ENCODE data around the gene FAM219A. TPM values are rescaled to one million over a fixed set of nuclear protein-coding genes. Genes with fewer than 3 reads are reported as not detected.
A peak's percentile ranks its signal among the peaks of the same experiment; 100 is the strongest.

The FAM219A gene
- 20.3 and 22.7 TPM in 2 replicates for total RNA-seq (2014; rRNA removed; shearing (Covaris generic))

GRCh38 chr9:34458013-34458958, at the start of gene FAM219A, which contains the start of gene DNAI1:
FAM219A (minus strand) TSS chr9:34458570; CDS start chr9:34458263, 307 bp downstream.
DNAI1 (plus strand) TSS chr9:34458805; CDS start chr9:34459006, 201 bp downstream.
- H3K27me3 ChIP-seq (ENCODE audit: control insufficient read depth, insufficient read depth, low read length): peaks cover 4% of the 10 kb centered on the region
- H3K4me3 ChIP-seq (ENCODE audit: insufficient read depth, low read depth, low read length): peak within 1 kb of the TSS; percentile 81
- peak; percentile 98 for DNase-seq
- no peaks in the 10 kb centered on the region for H3K36me3 ChIP-seq (replicated peaks; ENCODE audit: control insufficient read depth, insufficient read depth, low read length)

- no peaks in the 10 kb centered on the region for H3K36me3 ChIP-seq (replicated peaks; ENCODE audit: control insufficient read depth, insufficient read depth, low read length)
- no peaks in the 10 kb centered on the region; the same call in 1 of the 2 replicates for H3K27me3 ChIP-seq (ENCODE audit: control insufficient read depth, insufficient read depth, low read length)
- no peak for DNase-seq
- no peak overlapping the region for H3K4me3 ChIP-seq (ENCODE audit: insufficient read depth, low read depth, low read length)
Observed at GRCh38 chr9:34507966-34508365, 49.6 kb upstream of the FAM219A start.

GRCh38 chr9:34507556-34507955, 49.2 kb upstream of the FAM219A start:
- H3K4me3 ChIP-seq (ENCODE audit: insufficient read depth, low read depth, low read length): no peak overlapping the region
- no peaks in the 10 kb centered on the region; the same call in 1 of the 2 replicates for H3K27me3 ChIP-seq (ENCODE audit: control insufficient read depth, insufficient read depth, low read length)
- DNase-seq: no peak
- H3K36me3 ChIP-seq (replicated peaks; ENCODE audit: control insufficient read depth, insufficient read depth, low read length): no peaks in the 10 kb centered on the region

GRCh38 chr9:34506623-34507022, 48.3 kb upstream of the FAM219A start:
- H3K36me3 ChIP-seq (replicated peaks; ENCODE audit: control insufficient read depth, insufficient read depth, low read length): no peaks in the 10 kb centered on the region
- H3K4me3 ChIP-seq (ENCODE audit: insufficient read depth, low read depth, low read length): no peak overlapping the region
- H3K27me3 ChIP-seq (ENCODE audit: control insufficient read depth, insufficient read depth, low read length): no peaks in the 10 kb centered on the region; the same call in 1 of the 2 replicates
- DNase-seq: no peak

- no peaks in the 10 kb centered on the region for H3K36me3 ChIP-seq (replicated peaks; ENCODE audit: control insufficient read depth, insufficient read depth, low read length)
- DNase-seq: no peak
- no peak overlapping the region for H3K4me3 ChIP-seq (ENCODE audit: insufficient read depth, low read depth, low read length)
- H3K27me3 ChIP-seq (ENCODE audit: control insufficient read depth, insufficient read depth, low read length): no peaks in the 10 kb centered on the region; the same call in 1 of the 2 replicates
Observed at GRCh38 chr9:34505370-34506120, 47.2 kb upstream of the FAM219A start.

GRCh38 chr9:34503406-34503805, 45.0 kb upstream of the FAM219A start:
- H3K4me3 ChIP-seq (ENCODE audit: insufficient read depth, low read depth, low read length): no peak overlapping the region
- no peak for DNase-seq
- H3K36me3 ChIP-seq (replicated peaks; ENCODE audit: control insufficient read depth, insufficient read depth, low read length): no peaks in the 10 kb centered on the region
- no peaks in the 10 kb centered on the region; the same call in 1 of the 2 replicates for H3K27me3 ChIP-seq (ENCODE audit: control insufficient read depth, insufficient read depth, low read length)

GRCh38 chr9:34502891-34503290, 44.5 kb upstream of the FAM219A start:
- H3K4me3 ChIP-seq (ENCODE audit: insufficient read depth, low read depth, low read length): no peak overlapping the region
- no peaks in the 10 kb centered on the region for H3K36me3 ChIP-seq (replicated peaks; ENCODE audit: control insufficient read depth, insufficient read depth, low read length)
- no peaks in the 10 kb centered on the region; the same call in 1 of the 2 replicates for H3K27me3 ChIP-seq (ENCODE audit: control insufficient read depth, insufficient read depth, low read length)
- no peak for DNase-seq

GRCh38 chr9:34502471-34502870, 44.1 kb upstream of the FAM219A start:
- no peaks in the 10 kb centered on the region for H3K36me3 ChIP-seq (replicated peaks; ENCODE audit: control insufficient read depth, insufficient read depth, low read length)
- H3K27me3 ChIP-seq (ENCODE audit: control insufficient read depth, insufficient read depth, low read length): no peaks in the 10 kb centered on the region; the same call in 1 of the 2 replicates
- no peak for DNase-seq
- no peak overlapping the region for H3K4me3 ChIP-seq (ENCODE audit: insufficient read depth, low read depth, low read length)

- DNase-seq: peak; percentile 78
Observed at GRCh38 chr9:34501889-34502425, 43.6 kb upstream of the FAM219A start.

GRCh38 chr9:34501372-34501771, 43.0 kb upstream of the FAM219A start:
- no peaks in the 10 kb centered on the region; the same call in 1 of the 2 replicates for H3K27me3 ChIP-seq (ENCODE audit: control insufficient read depth, insufficient read depth, low read length)
- no peak overlapping the region for H3K4me3 ChIP-seq (ENCODE audit: insufficient read depth, low read depth, low read length)
- no peaks in the 10 kb centered on the region for H3K36me3 ChIP-seq (replicated peaks; ENCODE audit: control insufficient read depth, insufficient read depth, low read length)
- no peak for DNase-seq

More at GRCh38 chr9:34501889-34502425, 43.6 kb upstream of the FAM219A start:
- no peaks in the 10 kb centered on the region for H3K36me3 ChIP-seq (replicated peaks; ENCODE audit: control insufficient read depth, insufficient read depth, low read length)
- H3K27me3 ChIP-seq (ENCODE audit: control insufficient read depth, insufficient read depth, low read length): no peaks in the 10 kb centered on the region; the same call in 1 of the 2 replicates
- H3K4me3 ChIP-seq (ENCODE audit: insufficient read depth, low read depth, low read length): no peak overlapping the region

- Histone ChIP-seq H3K4me3 (ENCODE audit: insufficient read depth, low read depth, low read length) (no peak overlapping the region), H3K27me3 (ENCODE audit: control insufficient read depth, insufficient read depth, low read length) (no peaks in the 10 kb centered on the region; the same call in 1 of the 2 replicates), H3K36me3 (replicated peaks; ENCODE audit: control insufficient read depth, insufficient read depth, low read length) (no peaks in the 10 kb centered on the region)
- peak; percentile 92 for DNase-seq
Observed at GRCh38 chr9:34500623-34501267, 42.4 kb upstream of the FAM219A start.

GRCh38 chr9:34499076-34499475, 40.7 kb upstream of the FAM219A start:
- Histone ChIP-seq H3K27me3 (ENCODE audit: control insufficient read depth, insufficient read depth, low read length) (no peaks in the 10 kb centered on the region; the same call in 1 of the 2 replicates), H3K4me3 (ENCODE audit: insufficient read depth, low read depth, low read length) (no peak overlapping the region), H3K36me3 (replicated peaks; ENCODE audit: control insufficient read depth, insufficient read depth, low read length) (no peaks in the 10 kb centered on the region)
- no peak for DNase-seq

- Histone ChIP-seq H3K4me3 (ENCODE audit: insufficient read depth, low read depth, low read length) (no peak overlapping the region), H3K27me3 (ENCODE audit: control insufficient read depth, insufficient read depth, low read length) (no peaks in the 10 kb centered on the region; the same call in 1 of the 2 replicates), H3K36me3 (replicated peaks; ENCODE audit: control insufficient read depth, insufficient read depth, low read length) (no peaks in the 10 kb centered on the region)
- no peak for DNase-seq
Observed at GRCh38 chr9:34498553-34498952, 40.2 kb upstream of the FAM219A start.
